Measurements from ENCODE around the gene NUDC.

NUDC gene

GRCh38 chr1:26913389-26913753, 8.2 kb upstream of the NUDC start:
- peak overlapping the region; percentile 30 for H3K27ac ChIP-seq
- TF ChIP-seq CTCF (conservative IDR thresholded peaks at IDR 0.05): no peak

GRCh38 chr1:26913754-26914619, 7.6 kb upstream of the NUDC start, which contains the start of gene NR0B2:
NR0B2 (minus strand) TSS chr1:26913975; CDS start chr1:26913940, 35 bp downstream.
- TF ChIP-seq CTCF (conservative IDR thresholded peaks at IDR 0.05): no peak
- H3K27ac ChIP-seq: peak within 1 kb of the TSS; percentile 30

DNA sequence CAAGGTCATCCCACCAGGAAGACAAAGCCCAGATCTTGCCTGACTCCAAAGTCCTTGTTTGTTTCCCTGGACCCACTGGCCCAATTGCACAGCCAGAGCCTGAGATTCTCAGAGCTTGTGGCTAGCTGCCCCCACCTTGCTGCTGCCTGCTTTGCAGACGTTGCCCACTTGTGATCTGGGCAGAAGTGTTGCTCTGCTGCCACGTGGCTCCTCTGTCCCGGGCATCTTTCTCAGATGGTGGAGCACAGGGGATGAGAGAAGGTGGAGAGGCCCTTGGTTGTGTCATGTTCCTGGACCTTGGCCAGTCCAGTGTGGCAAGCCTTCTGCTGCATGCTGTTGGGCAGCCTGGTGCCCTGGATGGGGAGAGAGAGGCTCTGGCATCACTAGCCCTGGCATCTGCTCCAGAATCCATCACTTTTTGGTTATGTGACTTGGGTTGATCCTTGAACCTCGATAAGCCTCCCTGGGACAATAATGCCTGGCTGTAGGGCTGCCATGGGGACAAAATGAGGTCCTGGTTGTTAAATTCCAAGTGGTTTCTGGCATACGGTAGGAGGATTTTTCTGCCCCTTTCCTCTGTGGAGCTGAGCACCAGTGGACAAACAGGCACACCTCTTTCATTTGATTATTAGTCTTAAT, 6.2 kb upstream of the NUDC start:
- TF ChIP-seq CTCF (conservative IDR thresholded peaks at IDR 0.05): no peak
- H3K27ac ChIP-seq: no peak overlapping the region

- peak overlapping the region; percentile 76 for H3K27ac ChIP-seq
- TF ChIP-seq CTCF (conservative IDR thresholded peaks at IDR 0.05): no peak
Observed at GRCh38 chr1:26921126-26921539, 410 bp upstream of the NUDC start.

- H3K27ac ChIP-seq: peak overlapping the region; percentile 76
- TF ChIP-seq CTCF (conservative IDR thresholded peaks at IDR 0.05): no peak
Observed at GRCh38 chr1:26922431-26922729, 837 bp downstream of the NUDC start.

DNA sequence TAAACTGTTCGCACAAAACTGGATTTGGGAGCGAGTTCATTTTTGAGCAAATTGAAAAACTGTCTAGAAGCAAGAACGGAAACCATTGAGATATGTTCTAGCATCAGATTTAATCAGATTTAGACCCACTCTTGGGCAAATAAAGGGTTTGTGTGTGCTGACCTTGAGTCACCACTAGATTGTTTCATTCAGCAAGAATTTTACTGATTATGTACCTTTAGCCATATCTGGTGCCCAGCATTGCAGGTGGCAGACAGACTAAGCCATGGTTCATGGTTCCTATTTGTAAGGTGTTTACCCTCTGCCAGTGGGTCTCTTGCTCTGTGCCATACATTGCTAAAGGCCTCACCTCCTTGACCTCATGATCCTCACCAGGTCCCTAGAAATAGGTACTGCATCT, 1.4 kb downstream of the NUDC start:
- H3K27ac ChIP-seq: peak overlapping the region; percentile 76; the same call in 1 of the 2 replicates
- no peak for TF ChIP-seq CTCF (conservative IDR thresholded peaks at IDR 0.05)

DNA sequence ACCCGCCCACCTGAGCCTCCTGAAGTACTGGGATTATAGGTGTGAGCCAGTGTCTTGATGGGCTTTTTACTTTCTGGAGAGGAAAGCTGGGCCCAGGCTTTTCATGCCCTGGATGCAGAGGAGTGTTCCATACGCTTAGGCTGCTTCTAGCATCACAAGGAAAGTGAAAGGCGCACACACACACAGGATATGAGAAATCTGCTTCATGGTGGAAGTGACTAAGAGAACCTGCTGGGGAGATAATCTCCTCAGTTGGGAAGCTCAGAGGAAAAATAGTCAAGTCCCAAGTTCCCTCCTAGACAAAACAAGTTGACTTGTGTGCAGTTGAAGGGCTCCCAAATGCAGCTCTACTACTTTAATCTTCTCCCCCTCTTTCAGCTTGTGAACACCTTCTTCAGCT, 2.2 kb downstream of the NUDC start:
- TF ChIP-seq CTCF (conservative IDR thresholded peaks at IDR 0.05): no peak
- H3K27ac ChIP-seq: no peak overlapping the region
